HG03520 (cell line): ENCODE data around the gene MINDY3.
"Not testable (repeated sequence)": the region's sequence is repeated elsewhere in the genome, so short reads cannot be mapped to it uniquely, and the experiment has no call there.

ENCODE experiments used
- ATAC-seq: cut with Tn5 transposase; IDR thresholded peaks from one replicate; pipeline ENCODE4 v1.9.1; 2021; ENCODE audit warnings: mild to moderate bottlenecking, moderate library complexity; ENCODE audit not compliant: unreplicated experiment

The MINDY3 gene

GRCh38 chr10:15781381-15781960, 78.8 kb downstream of the MINDY3 start:
- ATAC-seq = no peak

- ATAC-seq = no peak
These were observed 79.8 kb downstream of the MINDY3 start for GRCh38 chr10:15780353-15781135.

- ATAC-seq = no peak
These were observed 84.8 kb downstream of the MINDY3 start for GRCh38 chr10:15775513-15775912.

GRCh38 chr10:15774534-15774933, 85.8 kb downstream of the MINDY3 start:
- ATAC-seq = not testable (repeated sequence)

- no peak for ATAC-seq
These were observed 95.3 kb downstream of the MINDY3 start for GRCh38 chr10:15764892-15765454.

- ATAC-seq = no peak
These were observed 97.3 kb downstream of the MINDY3 start for GRCh38 chr10:15763006-15763405.

- ATAC-seq = not testable (repeated sequence)
These were observed 98.1 kb downstream of the MINDY3 start for GRCh38 chr10:15762239-15762638.

GRCh38 chr10:15761224-15761623, 99.1 kb downstream of the MINDY3 start:
- not testable (repeated sequence) for ATAC-seq

GRCh38 chr10:15760681-15761080, 99.6 kb downstream of the MINDY3 start:
- no peak for ATAC-seq

- no peak for ATAC-seq
These were observed 101.0 kb downstream of the MINDY3 start for GRCh38 chr10:15759265-15759664.

GRCh38 chr10:15758618-15759017, 101.7 kb downstream of the MINDY3 start:
- no peak for ATAC-seq

- no peak for ATAC-seq
These were observed 105.4 kb downstream of the MINDY3 start for GRCh38 chr10:15754937-15755336.

- no peak for ATAC-seq
These were observed 109.3 kb downstream of the MINDY3 start for GRCh38 chr10:15751046-15751445.

- no peak for ATAC-seq
These were observed 112.2 kb downstream of the MINDY3 start for GRCh38 chr10:15748126-15748525.

- ATAC-seq = no peak
These were observed 112.7 kb downstream of the MINDY3 start for GRCh38 chr10:15747632-15748031.

- ATAC-seq = no peak
These were observed 114.6 kb downstream of the MINDY3 start for GRCh38 chr10:15745751-15746150.

GRCh38 chr10:15744217-15744865, 116.0 kb downstream of the MINDY3 start:
- ATAC-seq = peak; percentile 80

GRCh38 chr10:15743443-15743842, 116.9 kb downstream of the MINDY3 start:
- ATAC-seq = no peak

- no peak for ATAC-seq
These were observed 117.5 kb downstream of the MINDY3 start for GRCh38 chr10:15742836-15743235.

GRCh38 chr10:15742102-15742501, 118.2 kb downstream of the MINDY3 start:
- ATAC-seq = no peak

- no peak for ATAC-seq
These were observed 118.7 kb downstream of the MINDY3 start for GRCh38 chr10:15741581-15741980.

- ATAC-seq = no peak
These were observed 120.0 kb downstream of the MINDY3 start for GRCh38 chr10:15740261-15740660.
